Small intestine (tissue), 7 donors: ENCODE results near the gene MEX3C. TPM values are rescaled to one million over a fixed set of nuclear protein-coding genes. Genes with fewer than 3 reads are reported as not detected.

Experiments
- DNase-seq, 2 donors: peaks; one replicate each; pipeline versions ENCODE4 v3.0.0 to v3.0.0-alpha.2; 2013
- FAIRE-seq: peaks from 2 replicates; lab custom pipeline; 2012; peaks lifted over from hg19 to GRCh38; lab: Jason Lieb, UNC
- H3K27ac ChIP-seq, 3 donors: one replicate each; pipeline ENCODE4 v1.5.1; 2013; ENCODE audit warnings: low read length in 2 of 3, mild to moderate bottlenecking in 2 of 3, control low read depth in 1 of 3, inconsistent platforms in 1 of 3, low read depth in 1 of 3, moderate library complexity in 1 of 3
- H3K27me3 ChIP-seq, 3 donors: one replicate each; pipeline ENCODE4 v1.6.1; 2013; ENCODE audit warnings: low read length in 3 of 3, inconsistent platforms in 1 of 3; ENCODE audit not compliant: control insufficient read depth in 3 of 3, insufficient read depth in 3 of 3
- H3K36me3 ChIP-seq, 3 donors: one replicate each; pipeline ENCODE4 v1.6.1; 2013; ENCODE audit warnings: low read length in 3 of 3, inconsistent platforms in 1 of 3, low read depth in 1 of 3, mild to moderate bottlenecking in 1 of 3, moderate library complexity in 1 of 3; ENCODE audit not compliant: control insufficient read depth in 3 of 3, insufficient read depth in 2 of 3
- H3K4me1 ChIP-seq, 3 donors: one replicate each; pipeline ENCODE4 v1.6.1; 2013; ENCODE audit warnings: low read length in 2 of 3, inconsistent platforms in 1 of 3, low read depth in 1 of 3, mild to moderate bottlenecking in 1 of 3, moderate library complexity in 1 of 3; ENCODE audit not compliant: control insufficient read depth in 3 of 3, insufficient read depth in 2 of 3
- H3K4me3 ChIP-seq, 3 donors: one replicate each; pipeline ENCODE4 v1.5.1; 2013; ENCODE audit warnings: low read length in 3 of 3, control low read depth in 1 of 3, inconsistent platforms in 1 of 3, low read depth in 1 of 3, mild to moderate bottlenecking in 1 of 3, moderate library complexity in 1 of 3
- H3K9me3 ChIP-seq, 2 donors: one replicate each; pipeline ENCODE4 v1.6.1; 2013; ENCODE audit warnings: low read depth in 1 of 2, low read length in 1 of 2; ENCODE audit not compliant: control insufficient read depth in 2 of 2, insufficient read depth in 1 of 2
- WGBS, 3 donors: extraction: QIAGEN DNeasy Blood & Tissue Kit; methylation state at CpG; one replicate each; pipeline ENCODE4 v1.1.7; 2013; 5-methylcytosine and 5-hydroxymethylcytosine counted together
- polyA plus RNA-seq, 4 donors: library from polyadenylated mRNA; stranded (reverse) in 3 of 4; unstranded in 1 of 4; fragments of 200-250 nt in 3 of 4; fragments of 120-200 nt in 1 of 4; gene quantifications; one replicate each; pipeline versions ENCODE4 v1.2.1 to v1.2.3, GENCODE V29; 2013
- donor health status: healthy with polysubstance abuse.
- donor health status: control.
- donor health status: control.
- donor health status: Bipolar disorder and iron deficiency.
- donor health status: healthy.

Gene MEX3C
- polyA plus RNA-seq, 4 donors = 8.9 to 32.2 (median 14.1) TPM

DNA sequence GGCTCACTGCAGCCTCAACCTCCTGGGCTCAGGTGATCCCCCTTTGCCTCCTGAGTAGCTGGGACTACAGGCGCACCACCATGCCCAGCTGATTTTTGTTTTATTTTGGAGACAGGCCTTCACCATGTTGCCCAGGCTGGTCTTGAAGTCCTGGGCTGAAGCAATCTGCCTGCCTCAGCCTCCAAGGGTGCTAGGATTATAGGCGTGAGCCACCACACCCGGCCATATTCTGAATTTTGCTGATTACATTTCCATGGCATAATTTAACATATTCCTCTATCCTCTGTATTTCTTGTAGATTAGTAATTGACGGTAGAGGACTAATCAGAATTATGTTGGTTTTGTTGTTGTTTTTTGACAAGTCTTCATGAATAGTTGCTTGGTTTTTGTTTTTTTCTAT, 50.6 kb downstream of the MEX3C start:
- DNase-seq (no peak), FAIRE-seq (no peak)
- Histone ChIP-seq H3K27me3 (no peaks in the 10 kb centered on the region), H3K36me3 (no peaks in the 10 kb centered on the region), H3K4me1 (no peaks in the 10 kb centered on the region), H3K4me3 (no peak overlapping the region), H3K9me3 (peaks cover 0 to 11% of the 10 kb centered on the region in 2 donors), H3K27ac (no peak overlapping the region)
- WGBS, 3 donors = 61 to 78% (median 63%) methylated on average over 4 of the region's 4 CpGs

DNA sequence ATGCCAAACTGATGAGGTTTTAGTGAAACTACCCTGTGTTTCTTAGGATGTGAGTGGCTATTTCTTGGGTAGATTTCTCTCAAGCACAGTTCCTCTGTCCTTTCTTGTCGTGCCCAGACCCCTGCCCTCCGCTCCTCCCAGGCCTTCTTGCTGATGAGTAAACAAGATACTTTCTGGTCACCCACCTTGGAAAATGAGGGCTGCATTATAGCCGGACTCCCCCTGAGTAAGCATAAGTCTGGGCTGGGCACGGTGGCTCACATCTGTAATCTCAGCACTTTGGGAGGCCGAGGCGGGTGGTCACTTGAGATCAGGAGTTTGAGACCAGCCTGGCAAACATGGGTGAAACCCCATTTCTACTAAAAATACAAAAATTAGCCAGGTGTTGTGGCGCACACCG, 58.5 kb downstream of the MEX3C start:
- DNase-seq (no peak), FAIRE-seq (no peak)
- Histone ChIP-seq H3K27ac (no peak overlapping the region), H3K4me3 (no peak overlapping the region), H3K4me1 (no peaks in the 10 kb centered on the region), H3K9me3 (no peaks in the 10 kb centered on the region), H3K36me3 (no peaks in the 10 kb centered on the region), H3K27me3 (no peaks in the 10 kb centered on the region)
- WGBS, 3 donors = 92 to 95% (median 94%) methylated on average over 8 of the region's 8 CpGs

GRCh38 chr18:51137891-51138290, 59.6 kb downstream of the MEX3C start:
- DNase-seq (no peak), FAIRE-seq (no peak)
- H3K27me3 ChIP-seq = no peaks in the 10 kb centered on the region
- no peaks in the 10 kb centered on the region for H3K4me1 ChIP-seq
- H3K27ac ChIP-seq = no peak overlapping the region
- 83 to 90% (median 88%) methylated on average over 7 of the region's 7 CpGs for whole genome bisulfite sequencing, 3 donors
- H3K36me3 ChIP-seq = no peaks in the 10 kb centered on the region
- no peak overlapping the region for H3K4me3 ChIP-seq
- H3K9me3 ChIP-seq = no peaks in the 10 kb centered on the region

DNA sequence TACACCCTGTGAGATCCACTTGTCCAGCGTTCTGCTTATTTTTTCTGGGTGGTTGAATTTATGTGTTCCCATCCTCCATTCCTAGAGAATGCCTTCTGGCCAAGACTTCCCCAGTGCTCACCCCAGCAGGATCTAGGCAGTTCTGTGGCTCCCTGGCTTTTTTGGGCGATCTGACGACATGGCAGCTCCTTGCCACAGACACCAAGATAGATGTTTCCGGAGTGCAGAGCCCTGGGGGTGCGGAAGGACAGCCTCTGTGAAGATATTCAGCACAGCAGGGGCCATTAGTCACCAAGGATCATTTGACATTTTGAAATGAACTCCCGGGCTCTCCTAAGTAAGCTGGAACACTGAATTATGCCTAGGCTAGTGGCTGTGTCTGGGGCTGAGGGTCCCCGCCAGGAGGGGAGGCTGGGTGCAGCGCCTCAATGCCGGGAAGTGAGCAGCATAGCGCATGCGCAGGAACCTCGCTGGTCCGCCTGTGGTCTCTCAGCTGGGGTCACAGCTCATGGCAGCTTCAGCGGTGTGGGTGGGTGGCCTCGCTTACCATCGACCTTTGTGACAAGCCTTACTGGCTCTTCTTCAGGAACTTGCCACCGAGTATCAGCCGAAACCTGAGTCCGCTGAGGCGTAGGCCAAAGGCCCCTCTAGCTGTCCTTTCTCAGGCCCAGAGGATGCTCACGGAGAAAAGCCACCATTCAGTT, 60.3 kb downstream of the MEX3C start:
- Histone ChIP-seq H3K4me1 (no peaks in the 10 kb centered on the region), H3K9me3 (no peaks in the 10 kb centered on the region), H3K27ac (no peak overlapping the region), H3K36me3 (no peaks in the 10 kb centered on the region), H3K27me3 (no peaks in the 10 kb centered on the region), H3K4me3 (no peak overlapping the region)
- FAIRE-seq (no peak), DNase-seq (no peak)
- 92 to 96% (median 94%) methylated on average over 21 of the region's 21 CpGs for WGBS, 3 donors

DNA sequence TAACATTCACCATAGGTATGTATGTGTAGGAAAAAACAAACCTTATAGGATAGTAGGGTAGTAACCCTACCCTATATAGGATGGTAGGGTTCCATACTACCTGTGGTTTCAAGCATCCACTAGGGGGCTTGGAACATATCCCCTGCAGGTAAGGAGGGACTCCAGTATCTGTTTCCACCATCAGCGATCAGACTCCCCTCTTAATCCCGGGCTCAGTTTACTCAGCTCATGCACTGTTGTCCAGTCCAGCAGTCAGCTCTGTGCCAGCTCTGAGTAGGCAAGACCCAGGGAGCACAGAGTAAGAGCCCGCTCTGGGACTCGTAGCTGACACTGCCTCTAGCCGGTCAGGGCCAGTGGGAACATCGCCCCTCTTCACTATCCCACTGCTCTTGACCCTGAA, 61.7 kb downstream of the MEX3C start:
- 70 to 76% (median 70%) methylated on average over 6 of the region's 6 CpGs for WGBS, 3 donors
- no peaks in the 10 kb centered on the region for H3K27me3 ChIP-seq
- H3K4me1 ChIP-seq = no peaks in the 10 kb centered on the region
- no peak for DNase-seq
- no peak overlapping the region for H3K4me3 ChIP-seq
- no peak overlapping the region for H3K27ac ChIP-seq
- no peaks in the 10 kb centered on the region for H3K9me3 ChIP-seq
- FAIRE-seq = no peak
- no peaks in the 10 kb centered on the region for H3K36me3 ChIP-seq

- FAIRE-seq = no peak
- WGBS, 3 donors = 80 to 83% (median 82%) methylated on average over 9 of the region's 9 CpGs
- Histone ChIP-seq H3K27ac (no peak overlapping the region), H3K4me1 (no peaks in the 10 kb centered on the region), H3K27me3 (no peaks in the 10 kb centered on the region), H3K36me3 (no peaks in the 10 kb centered on the region), H3K9me3 (no peaks in the 10 kb centered on the region), H3K4me3 (no peak overlapping the region)
- no peak for DNase-seq
Observed at GRCh38 chr18:51135364-51135763, 62.1 kb downstream of the MEX3C start.

DNA sequence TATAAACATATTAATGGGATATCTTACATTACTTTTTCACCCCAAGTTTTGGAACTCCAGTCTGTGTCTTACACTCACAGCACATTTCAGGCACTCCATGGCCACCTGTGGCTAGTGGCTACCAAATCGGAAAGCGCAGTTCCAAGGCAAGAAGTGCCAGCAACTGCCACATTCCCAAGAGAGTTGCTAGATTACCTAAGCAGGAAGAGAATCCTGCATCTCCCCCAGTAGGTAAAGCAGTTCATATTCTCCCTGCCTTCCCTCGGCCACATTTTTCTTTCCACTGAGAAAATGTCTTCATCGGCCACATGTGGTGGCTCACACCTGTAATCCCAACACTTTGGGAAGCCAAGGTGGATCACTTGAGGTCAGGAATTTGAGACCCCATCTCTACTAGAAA, 62.8 kb downstream of the MEX3C start:
- FAIRE-seq (no peak), DNase-seq (no peak)
- H3K4me3 ChIP-seq = no peak overlapping the region
- H3K4me1 ChIP-seq = no peaks in the 10 kb centered on the region
- no peaks in the 10 kb centered on the region for H3K36me3 ChIP-seq
- H3K9me3 ChIP-seq = no peaks in the 10 kb centered on the region
- 90 to 97% (median 94%) methylated on average over 4 of the region's 4 CpGs for WGBS, 3 donors
- H3K27me3 ChIP-seq = no peaks in the 10 kb centered on the region
- no peak overlapping the region for H3K27ac ChIP-seq

GRCh38 chr18:51133580-51134160, 63.8 kb downstream of the MEX3C start:
- H3K4me1 ChIP-seq = no peaks in the 10 kb centered on the region
- FAIRE-seq (no peak), DNase-seq (no peak)
- no peaks in the 10 kb centered on the region for H3K36me3 ChIP-seq
- no peak overlapping the region for H3K4me3 ChIP-seq
- H3K27ac ChIP-seq = no peak overlapping the region
- 72 to 79% (median 73%) methylated on average over 12 of the region's 12 CpGs for WGBS, 3 donors
- no peaks in the 10 kb centered on the region for H3K27me3 ChIP-seq
- no peaks in the 10 kb centered on the region for H3K9me3 ChIP-seq
